HG03064 (cell line): ENCODE data around the gene ATP9A.
"Not testable (repeated sequence)": the region's sequence is repeated elsewhere in the genome, so short reads cannot be mapped to it uniquely, and the experiment has no call there.

Experiments
- ATAC-seq: cut with Tn5 transposase; IDR thresholded peaks from one replicate; pipeline ENCODE4 v1.9.1; 2021; ENCODE audit warnings: low read depth; ENCODE audit not compliant: unreplicated experiment

Gene ATP9A

GRCh38 chr20:51792960-51793359 is 24.8 kb upstream of the ATP9A start:
- no peak for ATAC-seq

- no peak for ATAC-seq
These were observed 23.4 kb upstream of the ATP9A start for GRCh38 chr20:51791626-51792025.

GRCh38 chr20:51790256-51790655 is 22.1 kb upstream of the ATP9A start:
- ATAC-seq = no peak

- no peak for ATAC-seq
These were observed 21.2 kb upstream of the ATP9A start for GRCh38 chr20:51789434-51789833.

- ATAC-seq = no peak
These were observed 20.6 kb upstream of the ATP9A start for GRCh38 chr20:51788822-51789221.

- ATAC-seq = no peak
These were observed 16.1 kb upstream of the ATP9A start for GRCh38 chr20:51784299-51784698.

GRCh38 chr20:51778229-51778759 is 10.1 kb upstream of the ATP9A start:
- ATAC-seq = not testable (repeated sequence)

- no peak for ATAC-seq
These were observed 7.1 kb upstream of the ATP9A start for GRCh38 chr20:51775241-51775640.

- ATAC-seq = no peak
These were observed 4.0 kb upstream of the ATP9A start for GRCh38 chr20:51772236-51772635.

GRCh38 chr20:51769976-51770615 is 1.9 kb upstream of the ATP9A start:
- ATAC-seq = no peak

GRCh38 chr20:51768759-51769517 is 748 bp upstream of the ATP9A start:
- ATAC-seq = no peak

GRCh38 chr20:51766994-51767866 is 960 bp downstream of the ATP9A start:
- no peak for ATAC-seq

- not testable (repeated sequence) for ATAC-seq
These were observed 2.8 kb downstream of the ATP9A start for GRCh38 chr20:51765381-51765780.

- no peak for ATAC-seq
These were observed 4.1 kb downstream of the ATP9A start for GRCh38 chr20:51763965-51764602.

- no peak for ATAC-seq
These were observed 7.2 kb downstream of the ATP9A start for GRCh38 chr20:51760905-51761546.

GRCh38 chr20:51759769-51760510 is 8.2 kb downstream of the ATP9A start:
- ATAC-seq = no peak

- ATAC-seq = no peak
These were observed 9.1 kb downstream of the ATP9A start for GRCh38 chr20:51758978-51759544.

GRCh38 chr20:51757226-51757625 is 11.0 kb downstream of the ATP9A start:
- no peak for ATAC-seq

GRCh38 chr20:51756653-51757052 is 11.5 kb downstream of the ATP9A start:
- ATAC-seq = peak; percentile 84
